LNCaP clone FGC (cell line): ENCODE measurements around the gene UBE2E1.
A peak's percentile ranks its signal among the peaks of the same experiment; 100 is the strongest.
"Not testable (repeated sequence)": the region's sequence is repeated elsewhere in the genome, so short reads cannot be mapped to it uniquely, and the experiment has no call there.

Source experiments
- DNase-seq: peaks from one replicate; pipeline ENCODE4 v3.0.0-alpha.2; 2011; ENCODE audit warnings: low read depth
- H3K4me3 ChIP-seq: 2 replicates; pipeline ENCODE4 v1.5.1; 2011; ENCODE audit warnings: mild to moderate bottlenecking, low read depth, low read length, control low read depth
- CTCF ChIP-seq: IDR thresholded peaks from 2 replicates; pipeline ENCODE4 v1.5.1; 2012; ENCODE audit warnings: mild to moderate bottlenecking; ENCODE audit not compliant: control insufficient read depth, insufficient read depth; ENCODE audit errors: extremely low read depth

Gene UBE2E1

GRCh38 chr3:23913182-23913581 is 107.4 kb downstream of the UBE2E1 start:
- no peak for DNase-seq
- H3K4me3 ChIP-seq = no peak overlapping the region
- no peak for TF ChIP-seq CTCF

- no peak for DNase-seq
- no peak for TF ChIP-seq CTCF
These were observed 108.4 kb downstream of the UBE2E1 start for GRCh38 chr3:23913873-23914743.

GRCh38 chr3:23915537-23916108 is 109.9 kb downstream of the UBE2E1 start:
- no peak for TF ChIP-seq CTCF
- peak overlapping the region; percentile 90 for H3K4me3 ChIP-seq
- DNase-seq = no peak

More at GRCh38 chr3:23913873-23914743, 108.4 kb downstream of the UBE2E1 start:
- no peak overlapping the region for H3K4me3 ChIP-seq

DNA sequence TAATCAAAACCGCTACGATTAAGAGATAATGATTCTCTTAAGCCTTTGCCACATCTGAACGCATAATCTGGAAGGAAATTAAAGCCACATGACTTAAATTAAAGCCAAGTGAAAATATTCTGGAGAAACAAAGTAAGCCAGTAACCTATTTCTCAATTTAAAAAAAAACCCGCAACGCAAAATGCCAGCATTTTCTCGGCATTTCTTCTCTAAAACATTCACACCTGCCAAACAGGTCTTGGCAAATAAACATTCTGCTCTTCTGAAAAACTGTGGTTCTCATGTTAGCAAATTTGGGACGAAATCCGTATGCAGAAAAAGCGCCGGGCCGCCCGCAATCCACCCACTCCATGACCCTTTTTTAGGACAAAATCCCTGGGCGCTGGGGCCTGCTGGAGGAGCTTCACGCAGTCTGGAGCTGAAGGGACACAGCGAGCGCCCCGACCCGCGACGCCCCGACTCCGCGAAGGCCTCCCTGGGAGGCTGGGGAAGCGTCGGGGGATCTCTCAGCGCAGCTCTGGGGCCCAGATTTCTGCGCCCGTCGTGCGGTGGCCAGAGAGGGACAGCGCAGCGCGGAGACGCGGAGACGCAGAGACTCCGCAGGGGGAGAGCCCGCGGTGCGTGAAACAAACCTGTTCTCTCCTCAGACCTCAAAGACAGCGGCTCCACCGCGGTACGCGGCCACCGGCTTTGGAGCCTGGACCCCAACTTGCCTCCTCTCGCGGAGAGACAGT is 110.6 kb downstream of the UBE2E1 start:
- H3K4me3 ChIP-seq = peak overlapping the region; percentile 90
- DNase-seq = no peak
- TF ChIP-seq CTCF = no peak

- no peak for TF ChIP-seq CTCF
- peak within 1 kb of the TSS; percentile 90 for H3K4me3 ChIP-seq
- peak; percentile 90 for DNase-seq
These were observed 111.3 kb downstream of the UBE2E1 start, which contains the start of the genes NKIRAS1 and RPL15 for GRCh38 chr3:23916886-23917678. TSS of gene NKIRAS1 (minus strand) at chr3:23916990. CDS start at chr3:23910904, 6,086 bp downstream. TSS of gene RPL15 (plus strand) at chr3:23917132. CDS start at chr3:23917860, 728 bp downstream.

GRCh38 chr3:23917679-23918303 is 112.0 kb downstream of the UBE2E1 start:
- H3K4me3 ChIP-seq = peak overlapping the region; percentile 90
- DNase-seq = not testable (repeated sequence)

DNA sequence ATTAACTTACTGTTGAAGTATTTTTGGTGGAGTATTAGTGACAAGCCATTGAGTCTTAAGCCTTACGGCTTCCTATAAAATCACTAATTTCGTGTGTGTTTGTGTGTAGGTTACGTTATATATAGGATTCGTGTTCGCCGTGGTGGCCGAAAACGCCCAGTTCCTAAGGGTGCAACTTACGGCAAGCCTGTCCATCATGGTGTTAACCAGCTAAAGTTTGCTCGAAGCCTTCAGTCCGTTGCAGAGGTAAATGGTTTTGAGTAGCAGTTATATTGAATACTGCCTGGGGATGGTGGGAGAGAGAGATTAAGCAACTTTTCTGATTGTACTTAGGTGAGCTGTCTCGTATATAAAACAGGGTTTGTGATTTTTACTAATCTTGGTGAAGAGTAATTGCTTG is 112.6 kb downstream of the UBE2E1 start:
- DNase-seq = not testable (repeated sequence)
- H3K4me3 ChIP-seq = peak overlapping the region; percentile 90
